Esophagus muscularis mucosa (tissue), 4 donors: ENCODE results near the gene ATXN10. TPM values are rescaled to one million over a fixed set of nuclear protein-coding genes. Genes with fewer than 3 reads are reported as not detected.

ENCODE experiments used
- DNase-seq: peaks from one replicate; pipeline ENCODE4 v3.0.0-alpha.2; 2017; ENCODE audit errors: extremely low spot score
- H3K27ac ChIP-seq, 4 donors: fragments of 200-600 bp; sonication (generic); replicated peaks in 1 of 4; 1 replicate in 3 of 4; 2 replicates in 1 of 4; pipeline ENCODE4 v1.5.1; 2016 to 2019; ENCODE audit warnings: mild to moderate bottlenecking in 1 of 4
- H3K27me3 ChIP-seq, 4 donors: fragments of 200-600 bp; sonication (generic); one replicate each; pipeline versions ENCODE4 v1.5.1 to v1.6.0; 2016 to 2019
- H3K36me3 ChIP-seq, 4 donors: fragments of 200-600 bp; sonication (generic); one replicate each; pipeline ENCODE4 v1.5.1; 2016 to 2019
- H3K4me1 ChIP-seq, 4 donors: fragments of 200-600 bp; sonication (generic); one replicate each; pipeline ENCODE4 v1.5.1; 2016 to 2019
- H3K4me3 ChIP-seq, 4 donors: fragments of 200-600 bp; sonication (generic); 1 replicate in 2 of 4; 2 replicates in 2 of 4; pipeline ENCODE4 v1.5.1; 2016 to 2019; ENCODE audit warnings: mild to moderate bottlenecking in 4 of 4, moderate library complexity in 1 of 4
- H3K9me3 ChIP-seq, 4 donors: fragments of 200-600 bp; sonication (generic); 1 replicate in 3 of 4; 2 replicates in 1 of 4; pipeline ENCODE4 v1.5.1; 2016 to 2019
- EP300 ChIP-seq: sonication (generic); formaldehyde crosslinking; IDR thresholded peaks from one replicate; pipeline ENCODE4 v1.6.1; 2017; ENCODE audit warnings: antibody characterized with exemption
- POLR2A ChIP-seq: fragments of 450-650 bp; IDR thresholded peaks from one replicate; pipeline ENCODE4 v1.6.1; 2017; ENCODE audit warnings: antibody characterized with exemption, moderate library complexity, mild to moderate bottlenecking, low read depth
- POLR2AphosphoS5 ChIP-seq, 2 donors: sonication (generic); formaldehyde crosslinking; IDR thresholded peaks; one replicate each; pipeline ENCODE4 v1.6.1; 2017; ENCODE audit warnings: antibody characterized with exemption in 2 of 2
- WGBS: methylation state at CpG from one replicate; pipeline ENCODE4 v1.1.5; 2018; 5-methylcytosine and 5-hydroxymethylcytosine counted together
- intact Hi-C: fragments of 100-400 bp; cut with DNase I; formaldehyde crosslinking; loops from one replicate; pipeline ENCODE4 v1.15.1; 2023
- total RNA-seq, 4 donors: library from RNA; depleted of rRNA; stranded (reverse); fragments of >200 nt; gene quantifications; one replicate each; pipeline versions ENCODE4 v1.1.0 to v1.2.1, GENCODE V29; 2016
- TF ChIP-seq, protein P1 (sequence below), 3 experiments: fragments of 200-600 bp in 2 of 3; fragments of 450-650 bp in 1 of 3; sonication (generic) in 2 of 3; IDR thresholded peaks; one replicate each; pipeline ENCODE4 v1.5.1; 2017 to 2019; ENCODE audit warnings: antibody characterized with exemption in 3 of 3, mild to moderate bottlenecking in 2 of 3, moderate library complexity in 1 of 3

The ATXN10 gene
- total RNA-seq, 4 donors from 2014 or later: 67.5 to 126 (median 91.2) TPM

DNA sequence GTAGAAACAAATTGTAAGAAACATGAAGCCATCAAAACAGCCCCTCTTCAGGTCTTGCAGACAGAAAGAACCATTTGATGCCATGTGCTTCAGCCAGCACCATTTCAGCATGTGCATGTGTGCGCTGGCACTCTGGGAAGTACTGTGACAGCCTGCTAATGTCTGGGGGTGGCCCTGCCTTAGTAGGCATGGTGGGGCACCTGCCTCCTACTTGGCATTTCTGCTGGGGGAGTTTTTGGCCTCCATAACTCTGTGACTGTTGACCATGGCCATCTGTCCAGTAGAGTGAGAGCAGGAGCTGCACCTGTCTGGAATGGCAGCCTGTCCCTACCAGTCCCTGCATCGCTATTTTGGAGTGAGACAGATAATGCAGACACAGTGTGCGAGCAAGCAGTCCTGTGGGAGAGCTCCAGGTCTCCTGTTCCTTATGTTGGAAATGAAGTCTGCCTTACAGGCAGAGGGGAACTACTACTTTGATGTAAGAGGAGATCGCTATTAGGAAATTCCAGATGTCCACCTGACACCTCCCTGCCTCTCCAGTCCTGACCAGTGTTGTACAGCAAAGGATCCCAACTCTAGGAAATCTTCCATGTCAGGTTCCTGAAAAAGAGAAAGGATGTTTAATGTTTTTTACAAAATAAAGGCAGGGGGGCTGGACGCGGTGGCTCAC, 102.5 kb downstream of the ATXN10 start:
- DNase-seq: no peak
- Histone ChIP-seq H3K9me3 (peaks cover 0 to 6% (median 0%) of the 10 kb centered on the region in 4 donors), H3K27me3 (no peaks in the 10 kb centered on the region), H3K4me1 (peaks cover 0 to 8% (median 3%) of the 10 kb centered on the region in 4 donors), H3K36me3 (peaks cover 0 to 7% (median 0%) of the 10 kb centered on the region in 4 donors), H3K4me3 (no peak overlapping the region), H3K27ac (no peak overlapping the region)
- 98% methylated on average over 6 of the region's 6 CpGs for WGBS
- no peak for TF ChIP-seq POLR2A
- TF ChIP-seq, protein P1, sequence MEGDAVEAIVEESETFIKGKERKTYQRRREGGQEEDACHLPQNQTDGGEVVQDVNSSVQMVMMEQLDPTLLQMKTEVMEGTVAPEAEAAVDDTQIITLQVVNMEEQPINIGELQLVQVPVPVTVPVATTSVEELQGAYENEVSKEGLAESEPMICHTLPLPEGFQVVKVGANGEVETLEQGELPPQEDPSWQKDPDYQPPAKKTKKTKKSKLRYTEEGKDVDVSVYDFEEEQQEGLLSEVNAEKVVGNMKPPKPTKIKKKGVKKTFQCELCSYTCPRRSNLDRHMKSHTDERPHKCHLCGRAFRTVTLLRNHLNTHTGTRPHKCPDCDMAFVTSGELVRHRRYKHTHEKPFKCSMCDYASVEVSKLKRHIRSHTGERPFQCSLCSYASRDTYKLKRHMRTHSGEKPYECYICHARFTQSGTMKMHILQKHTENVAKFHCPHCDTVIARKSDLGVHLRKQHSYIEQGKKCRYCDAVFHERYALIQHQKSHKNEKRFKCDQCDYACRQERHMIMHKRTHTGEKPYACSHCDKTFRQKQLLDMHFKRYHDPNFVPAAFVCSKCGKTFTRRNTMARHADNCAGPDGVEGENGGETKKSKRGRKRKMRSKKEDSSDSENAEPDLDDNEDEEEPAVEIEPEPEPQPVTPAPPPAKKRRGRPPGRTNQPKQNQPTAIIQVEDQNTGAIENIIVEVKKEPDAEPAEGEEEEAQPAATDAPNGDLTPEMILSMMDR (IDR thresholded peaks at IDR 0.05): no peak
- no peak for TF ChIP-seq EP300
- TF ChIP-seq POLR2AphosphoS5 (IDR thresholded peaks at IDR 0.05): no peak
- intact Hi-C loops: no loop called here

DNA sequence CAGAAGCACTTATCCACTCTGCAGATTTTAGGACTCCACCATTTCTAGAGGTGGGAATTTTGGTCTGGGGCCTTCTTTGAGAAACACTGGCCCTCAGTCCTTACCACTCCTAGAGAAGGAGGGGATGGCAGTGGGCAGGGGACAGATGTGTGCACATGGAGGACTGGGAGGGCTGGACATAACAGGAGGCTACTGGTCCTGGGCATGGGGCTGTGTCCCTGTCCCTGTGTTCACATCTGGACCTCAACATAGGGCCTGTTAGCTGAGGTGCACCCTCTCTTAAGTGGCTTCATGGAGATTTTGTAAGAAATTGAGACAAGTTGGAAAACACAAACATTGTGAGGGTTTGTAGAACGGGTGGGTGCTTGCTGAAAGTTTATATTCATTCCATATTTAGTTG, 103.4 kb downstream of the ATXN10 start:
- intact Hi-C loops: no loop called here
- Histone ChIP-seq H3K27me3 (no peaks in the 10 kb centered on the region), H3K27ac (no peak overlapping the region), H3K4me3 (no peak overlapping the region), H3K4me1 (peaks cover 0 to 8% (median 3%) of the 10 kb centered on the region in 4 donors), H3K9me3 (peaks cover 0 to 6% (median 0%) of the 10 kb centered on the region in 4 donors), H3K36me3 (peaks cover 0 to 7% (median 0%) of the 10 kb centered on the region in 4 donors)
- no peak for DNase-seq
- TF ChIP-seq POLR2A (no peak), EP300 (no peak), POLR2AphosphoS5 (IDR thresholded peaks at IDR 0.05) (no peak)
- TF ChIP-seq, protein P1 (IDR thresholded peaks at IDR 0.05): no peak
- 88% methylated on average over 1 of the region's 1 CpG for WGBS

DNA sequence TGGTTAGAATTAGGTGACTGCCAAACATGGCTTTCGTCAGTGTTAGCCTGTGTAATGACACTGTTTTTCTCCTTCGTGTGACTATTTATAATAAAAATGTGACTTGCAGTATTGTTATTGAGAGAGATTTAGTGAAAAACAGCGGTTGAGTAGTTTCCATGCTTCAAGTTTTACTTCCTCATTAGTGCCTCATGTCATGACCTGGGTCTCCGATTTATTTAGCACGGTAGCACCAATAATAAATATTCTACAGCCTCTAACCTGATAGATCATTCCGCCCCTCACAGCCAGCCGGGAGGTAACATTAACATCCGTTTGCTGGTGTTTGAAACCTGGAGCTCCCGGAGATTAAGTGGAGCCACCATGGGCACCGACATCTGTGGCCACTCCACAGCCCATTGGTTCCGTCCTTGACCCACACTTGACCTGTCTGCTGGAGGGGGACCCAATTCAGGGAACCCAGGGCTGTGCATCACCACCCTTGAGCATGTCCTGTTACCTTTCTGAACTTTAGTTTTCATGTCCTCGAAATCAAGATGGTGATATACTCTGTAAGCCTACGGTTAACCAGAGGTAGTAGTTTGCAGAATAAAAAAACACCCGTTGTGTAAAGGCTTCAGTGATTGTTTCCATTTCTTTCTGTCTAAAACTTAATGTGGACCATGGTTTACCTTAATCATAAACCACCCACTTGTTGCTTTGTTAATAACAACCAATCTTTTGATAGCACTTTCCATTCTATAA, 104.1 kb downstream of the ATXN10 start:
- intact Hi-C loops: no loop called here
- Histone ChIP-seq H3K9me3 (peaks cover 0 to under 1% (median 0%) of the 10 kb centered on the region in 4 donors), H3K27me3 (no peaks in the 10 kb centered on the region), H3K4me1 (peaks cover 0 to 8% (median 3%) of the 10 kb centered on the region in 4 donors), H3K36me3 (peaks cover 0 to 3% (median 0%) of the 10 kb centered on the region in 4 donors), H3K4me3 (no peak overlapping the region), H3K27ac (no peak overlapping the region)
- WGBS: 86% methylated on average over 14 of the region's 14 CpGs
- TF ChIP-seq POLR2A (no peak), POLR2AphosphoS5 (IDR thresholded peaks at IDR 0.05) (no peak), EP300 (no peak)
- TF ChIP-seq, protein P1 (IDR thresholded peaks at IDR 0.05): no peak
- DNase-seq: no peak

DNA sequence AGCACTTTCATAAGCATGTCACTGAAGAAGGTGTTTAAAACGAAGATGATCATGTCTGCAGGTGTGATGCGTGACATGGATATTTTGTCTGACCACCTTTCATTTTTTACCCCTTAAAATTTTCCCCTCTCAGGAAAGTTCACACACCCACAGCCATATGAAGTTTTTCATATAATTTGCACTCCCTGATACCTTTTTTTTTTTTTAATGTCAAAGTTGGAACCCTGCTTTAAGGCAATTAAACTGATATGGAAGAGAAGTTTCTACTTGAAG, 104.6 kb downstream of the ATXN10 start:
- H3K4me3 ChIP-seq: no peak overlapping the region
- intact Hi-C loops: no loop called here
- no peak overlapping the region for H3K27ac ChIP-seq
- no peak for DNase-seq
- WGBS: 94% methylated on average over 2 of the region's 2 CpGs
- H3K4me1 ChIP-seq: peaks cover 0 to 8% (median 3%) of the 10 kb centered on the region in 4 donors
- H3K9me3 ChIP-seq: no peaks in the 10 kb centered on the region
- no peaks in the 10 kb centered on the region for H3K27me3 ChIP-seq
- TF ChIP-seq EP300 (no peak), POLR2A (no peak), POLR2AphosphoS5 (IDR thresholded peaks at IDR 0.05) (no peak)
- TF ChIP-seq, protein P1 (IDR thresholded peaks at IDR 0.05): no peak
- no peaks in the 10 kb centered on the region for H3K36me3 ChIP-seq
